Measurements from ENCODE around the gene PPFIBP2.
"Not testable (repeated sequence)": the region's sequence is repeated elsewhere in the genome, so short reads cannot be mapped to it uniquely, and the experiment has no call there.

PPFIBP2 gene

DNA sequence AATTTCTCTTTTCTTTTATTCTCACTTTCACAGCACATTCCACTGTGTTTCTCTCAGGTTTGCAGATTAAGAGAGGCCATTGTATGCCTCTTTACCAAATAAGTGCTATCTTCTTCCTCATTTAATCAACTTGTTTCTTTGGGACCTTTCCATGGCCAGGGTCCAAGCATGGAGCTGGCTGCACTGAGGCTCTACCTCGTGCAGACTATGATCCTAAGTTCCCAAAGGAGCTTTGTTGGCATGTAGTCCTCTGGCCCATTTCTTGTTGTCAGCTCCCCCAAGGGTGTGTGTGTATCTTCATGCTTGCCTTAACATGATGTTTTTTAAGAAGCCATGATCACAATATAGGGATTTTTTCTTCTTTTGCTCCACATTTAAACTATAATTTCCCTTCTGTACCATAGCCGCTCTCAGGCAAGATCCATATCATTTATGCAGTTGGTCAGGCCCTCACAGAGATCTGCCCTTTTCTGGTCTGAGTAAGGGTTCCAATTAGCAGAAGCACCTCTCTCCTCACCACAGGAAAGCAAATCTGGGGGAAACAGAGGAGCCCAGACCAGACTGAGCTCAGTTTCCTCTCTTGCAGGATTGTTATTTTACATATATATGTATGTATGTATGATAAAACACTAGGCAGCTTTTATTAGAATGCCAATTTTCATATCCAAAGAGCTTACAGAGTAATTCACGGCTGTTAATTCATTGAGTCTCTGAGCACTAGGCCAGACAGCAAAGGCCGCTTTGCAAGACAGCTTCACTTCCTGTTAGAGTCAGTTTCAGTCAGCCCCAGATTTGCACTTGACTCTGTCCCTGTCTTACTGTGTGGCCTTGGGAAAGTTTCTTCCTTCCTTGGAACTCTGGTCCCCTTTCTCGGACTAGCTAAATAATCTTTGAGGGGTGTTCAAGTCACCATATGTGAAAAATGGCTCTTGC lies 125.2 kb downstream of the PPFIBP2 start:
- DNase-seq: no peak

- DNase-seq: no peak
Measured at GRCh38 chr11:7639643-7640025, 125.8 kb downstream of the PPFIBP2 start.

DNA sequence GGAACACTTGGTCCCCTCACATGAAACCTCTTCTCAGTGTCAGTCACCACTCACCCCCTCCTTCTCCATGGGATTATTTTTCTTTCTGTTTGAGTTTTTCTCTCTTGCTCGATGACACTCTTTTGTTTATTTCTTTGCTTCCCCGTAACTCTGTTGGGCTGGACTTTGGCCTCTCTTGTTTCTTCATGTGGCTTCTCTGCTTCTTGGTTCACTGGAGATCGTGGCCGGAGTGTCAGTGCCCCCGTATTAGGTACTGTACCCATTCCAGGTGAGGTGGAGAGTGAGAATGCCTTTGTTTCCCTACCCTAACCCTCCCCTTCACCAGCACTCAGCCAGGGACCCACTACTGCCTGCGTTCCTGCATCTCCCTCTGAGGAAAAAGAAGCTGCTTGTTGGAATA lies 127.0 kb downstream of the PPFIBP2 start:
- no peak for DNase-seq

- no peak for DNase-seq
Measured at GRCh38 chr11:7642747-7643146, 128.9 kb downstream of the PPFIBP2 start.

GRCh38 chr11:7643314-7643713 lies 129.5 kb downstream of the PPFIBP2 start:
- no peak for DNase-seq

GRCh38 chr11:7645206-7645605 lies 131.4 kb downstream of the PPFIBP2 start:
- no peak for DNase-seq

DNA sequence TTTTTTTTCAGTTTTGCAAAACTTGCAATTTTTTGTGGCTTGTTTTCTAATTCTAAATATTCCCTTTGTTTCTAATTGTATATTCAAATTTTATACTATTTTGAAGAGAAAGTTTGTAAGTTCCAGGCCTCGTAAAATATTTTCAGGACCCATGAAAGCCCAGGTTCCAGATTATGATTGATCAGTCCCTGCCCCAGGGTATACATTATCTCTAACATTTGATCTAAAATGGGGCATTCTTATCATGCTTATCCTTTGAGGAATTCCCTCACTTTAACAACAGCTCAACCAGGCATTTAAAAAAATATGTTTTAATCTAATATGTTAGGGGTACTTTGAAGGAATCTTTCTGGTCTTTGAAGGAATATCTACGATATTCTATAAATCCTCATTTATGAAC lies 133.1 kb downstream of the PPFIBP2 start:
- no peak for DNase-seq

- no peak for DNase-seq
Measured at GRCh38 chr11:7648264-7648663, 134.5 kb downstream of the PPFIBP2 start.

DNA sequence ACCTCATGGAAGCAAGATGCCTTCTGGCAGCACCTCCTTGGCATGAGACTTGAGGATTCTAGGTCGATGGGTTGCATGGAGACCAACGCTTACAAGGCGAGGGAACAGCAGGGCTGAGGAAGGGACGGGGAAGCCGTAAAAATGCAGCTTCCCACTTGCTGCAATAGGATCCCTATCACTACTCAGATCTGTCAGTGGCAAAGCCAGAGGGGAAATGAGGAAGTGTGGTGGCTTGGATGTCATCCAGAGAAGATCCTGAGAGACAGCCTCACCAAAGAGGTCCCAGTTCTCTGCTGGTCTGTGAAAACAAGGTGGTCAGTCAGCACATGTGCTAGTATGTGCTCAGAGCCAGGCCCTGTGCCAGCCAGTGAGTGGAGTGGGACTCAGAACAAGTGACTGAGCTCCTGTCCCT lies 137.3 kb downstream of the PPFIBP2 start:
- no peak for DNase-seq

DNA sequence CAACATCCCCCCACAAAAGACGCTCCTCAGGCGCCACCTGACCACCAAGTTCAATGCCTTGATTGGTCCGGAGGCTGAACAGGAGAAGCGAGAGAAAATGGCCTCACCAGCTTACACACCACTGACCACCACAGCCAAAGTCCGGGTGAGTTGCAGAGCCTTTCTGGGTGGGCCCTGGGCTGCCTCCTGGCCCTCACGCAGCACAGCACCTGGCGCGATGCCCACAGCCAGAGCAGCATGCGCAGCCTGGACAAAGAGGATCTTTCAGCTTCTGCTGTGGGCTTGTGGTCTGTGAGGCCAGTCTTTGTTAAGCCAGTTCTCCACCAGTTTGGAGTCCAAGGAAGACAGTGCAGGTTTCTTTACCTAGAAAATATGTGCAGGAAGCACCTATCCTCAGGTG lies 137.9 kb downstream of the PPFIBP2 start:
- no peak for DNase-seq

- no peak for DNase-seq
Measured at GRCh38 chr11:7654195-7654705, 140.5 kb downstream of the PPFIBP2 start.

DNA sequence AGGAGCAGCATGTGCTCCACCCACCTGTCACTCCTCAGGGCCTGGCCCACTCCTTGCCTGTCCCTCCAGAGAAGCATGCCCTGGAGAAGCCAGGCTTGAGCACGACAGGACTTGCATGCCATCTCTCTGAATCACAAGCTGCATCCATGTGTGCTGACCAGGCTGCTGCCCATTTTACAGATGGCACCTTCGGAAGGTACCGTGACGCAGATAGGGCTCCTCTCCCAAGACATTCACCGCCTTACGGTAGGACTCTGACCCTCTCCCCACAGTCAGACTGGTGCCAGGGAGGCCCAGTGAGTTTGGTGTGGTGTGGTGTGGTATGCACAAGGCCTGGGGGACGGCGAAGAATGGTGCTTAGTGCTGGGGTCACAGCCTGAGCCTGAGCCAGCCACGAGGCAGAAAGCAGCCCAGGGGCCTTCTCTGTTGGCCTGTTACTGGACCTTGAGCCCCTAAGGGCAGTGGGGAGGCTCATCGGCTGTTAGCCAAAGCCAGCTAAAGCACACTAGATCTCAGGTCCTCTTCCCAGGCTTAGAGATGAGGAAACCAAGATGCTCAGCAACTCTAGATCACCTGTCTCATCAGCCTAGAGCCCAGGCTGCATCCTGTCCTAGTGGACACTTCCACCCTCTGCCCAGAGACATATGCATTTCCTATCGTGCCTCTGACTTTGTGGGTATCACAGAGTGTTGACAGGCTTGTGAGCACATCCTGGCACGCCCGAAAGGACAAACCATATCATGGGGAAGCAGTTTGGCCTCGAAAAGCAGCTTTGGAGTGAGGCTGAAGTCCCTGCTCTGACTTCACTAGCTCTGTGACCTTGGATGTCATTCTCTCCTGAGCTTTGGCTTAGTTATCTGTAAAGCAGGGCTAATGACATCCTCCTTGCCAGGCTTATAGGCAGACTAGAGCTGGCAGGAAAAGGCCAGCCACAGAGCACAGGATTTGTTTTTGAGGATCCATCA lies 141.7 kb downstream of the PPFIBP2 start:
- DNase-seq: no peak

GRCh38 chr11:7656704-7657103 lies 142.9 kb downstream of the PPFIBP2 start:
- no peak for DNase-seq

GRCh38 chr11:7657306-7658025 lies 143.7 kb downstream of the PPFIBP2 start:
- peak; percentile 23 for DNase-seq

DNA sequence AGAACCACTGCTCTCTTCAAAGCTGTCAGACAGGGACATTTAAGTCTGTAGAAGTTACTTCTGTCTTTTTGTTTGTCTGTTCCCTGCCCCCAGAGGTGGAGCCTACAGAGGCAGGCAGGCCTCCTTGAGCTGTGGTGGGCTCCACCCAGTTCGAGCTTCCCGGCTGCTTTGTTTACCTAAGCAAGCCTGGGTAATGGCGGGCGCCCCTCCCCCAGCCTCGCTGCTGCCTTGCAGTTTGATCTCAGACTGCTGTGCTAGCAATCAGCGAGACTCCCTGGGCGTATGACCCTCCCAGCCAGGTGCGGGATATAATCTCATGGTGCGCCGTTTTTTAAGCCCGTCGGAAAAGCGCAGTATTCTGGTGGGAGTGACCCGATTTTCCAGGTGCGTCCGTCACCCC lies 149.7 kb downstream of the PPFIBP2 start:
- DNase-seq: not testable (repeated sequence)

DNA sequence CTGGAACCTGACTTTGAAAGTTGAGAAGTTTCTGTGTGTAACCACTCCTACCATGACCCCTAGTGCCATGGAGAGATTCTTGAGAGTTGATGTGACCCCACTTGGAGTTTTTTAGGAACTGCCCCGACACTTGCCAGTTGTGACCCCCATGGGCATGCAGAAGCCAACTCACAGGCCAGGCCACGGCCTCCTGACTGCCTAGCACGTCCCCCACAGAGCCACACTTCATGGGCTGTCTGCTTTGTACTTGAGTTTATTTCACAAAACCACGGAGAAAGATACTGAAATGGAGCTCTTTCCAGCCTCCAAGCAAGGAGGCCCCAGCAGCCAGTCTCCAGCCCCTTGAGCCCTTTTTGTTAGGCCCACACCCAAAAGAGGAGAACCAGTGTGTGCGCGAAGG lies 151.1 kb downstream of the PPFIBP2 start:
- no peak for DNase-seq

- DNase-seq: peak; percentile 55
Measured at GRCh38 chr11:7665473-7666291, 151.9 kb downstream of the PPFIBP2 start.

DNA sequence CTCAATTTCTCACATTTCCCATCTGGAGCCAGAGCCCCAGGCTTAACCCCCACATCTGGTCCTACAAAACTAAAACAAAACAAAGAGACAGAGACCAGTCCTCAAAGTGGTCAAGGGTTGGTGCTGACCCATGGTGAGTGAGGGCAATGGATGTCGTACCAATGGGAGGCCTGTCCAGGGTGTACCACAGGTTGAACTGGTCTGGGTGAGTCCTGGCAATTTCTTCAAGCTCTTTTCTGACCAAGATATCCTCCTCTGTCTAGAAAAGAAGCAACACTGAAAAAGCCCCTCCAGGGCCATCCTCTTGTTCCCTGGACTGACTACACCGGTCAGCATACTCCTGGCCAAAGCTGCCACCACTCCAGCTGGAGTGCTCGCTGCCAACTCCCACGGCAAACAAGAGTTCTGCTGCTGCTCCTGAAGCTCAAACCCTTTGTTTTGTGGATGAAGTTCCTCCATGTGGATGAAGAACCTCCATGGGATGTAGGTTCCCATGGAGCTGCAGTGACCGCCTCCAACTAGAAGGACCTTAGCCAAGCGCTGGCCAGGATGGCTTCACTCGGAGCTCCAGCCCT lies 152.6 kb downstream of the PPFIBP2 start:
- DNase-seq: no peak

DNA sequence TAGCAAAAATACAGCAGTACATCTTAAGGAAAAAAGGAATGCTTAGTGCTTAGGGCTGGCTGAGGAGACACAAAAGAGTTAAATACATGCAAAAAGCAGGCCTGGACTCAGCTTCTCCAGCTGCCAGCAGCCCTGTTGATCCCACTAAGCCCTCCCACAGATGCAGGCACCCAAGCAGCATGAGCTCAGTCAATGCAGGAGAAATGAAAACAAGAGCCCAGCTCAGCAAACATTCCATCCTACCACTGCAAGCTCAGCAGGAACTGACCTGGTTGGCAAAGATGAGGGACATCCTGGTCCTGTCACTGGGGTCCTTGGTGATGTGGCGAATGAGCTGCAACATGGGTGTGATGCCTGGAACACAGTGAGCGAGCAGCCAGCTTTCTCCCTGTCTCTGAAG lies 153.7 kb downstream of the PPFIBP2 start:
- no peak for DNase-seq

DNA sequence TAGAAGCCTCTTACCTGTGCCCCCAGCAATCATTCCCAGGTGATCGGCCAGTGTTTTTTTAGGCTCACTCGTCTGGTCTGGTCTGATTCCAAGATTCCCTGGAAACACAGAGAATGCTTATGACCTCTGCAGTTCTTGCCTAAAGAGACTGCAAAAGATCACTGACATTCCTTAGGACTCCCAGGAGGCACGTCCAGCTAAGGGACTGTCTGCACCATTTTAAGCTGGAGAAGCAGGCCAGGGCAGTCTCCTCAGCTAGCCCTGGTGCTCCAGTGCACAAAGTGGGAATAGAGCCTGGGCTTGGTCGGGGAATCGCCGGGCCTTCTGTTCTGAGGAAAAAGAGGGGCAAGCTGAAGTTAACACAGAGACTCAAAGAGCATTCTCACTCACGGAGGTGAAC lies 154.7 kb downstream of the PPFIBP2 start:
- DNase-seq: no peak

DNA sequence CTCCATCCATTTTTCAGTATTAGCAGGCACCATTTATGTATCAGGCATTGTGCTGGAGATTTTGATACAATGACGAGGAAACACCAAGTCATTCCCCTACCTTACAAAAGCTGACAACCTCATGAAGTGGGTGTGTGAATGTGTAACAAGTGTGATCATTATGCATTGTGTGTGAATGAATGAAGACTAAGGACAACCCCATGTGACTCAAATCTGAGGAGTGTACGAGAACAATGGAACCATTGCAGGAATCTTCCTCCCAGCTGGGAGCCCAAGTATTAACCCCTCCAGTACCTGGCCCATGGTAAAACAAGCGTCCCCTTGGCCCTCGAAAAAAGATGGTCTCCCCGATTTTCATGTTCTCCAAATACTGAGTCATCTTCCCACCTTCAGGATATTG lies 155.1 kb downstream of the PPFIBP2 start:
- DNase-seq: no peak

DNA sequence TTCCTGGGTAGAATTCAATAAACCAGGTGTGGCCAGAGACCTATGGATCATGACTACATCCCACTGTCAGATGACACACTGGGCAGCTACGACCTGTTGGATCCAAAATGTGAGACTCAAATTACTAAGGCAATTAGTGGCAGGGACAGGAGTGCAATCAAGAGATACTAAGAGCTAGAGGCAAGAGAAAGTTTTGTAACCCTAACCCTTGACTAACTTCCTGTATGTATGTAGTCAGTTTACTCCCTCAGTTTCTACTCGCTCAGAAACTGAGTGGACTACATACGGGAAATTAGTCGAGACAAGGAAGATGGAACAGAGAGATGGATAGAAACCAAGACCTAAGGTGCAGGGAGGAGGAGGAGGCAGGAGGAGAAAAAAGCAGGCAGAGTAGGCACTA lies 156.8 kb downstream of the PPFIBP2 start:
- no peak for DNase-seq

Measured in NCI-H1105 (cell line).